Cardiac muscle cell (in vitro differentiated cells and primary cell): Measurements from ENCODE around the gene CITED2. TPM values are rescaled to one million over a fixed set of nuclear protein-coding genes. Genes with fewer than 3 reads are reported as not detected.

ENCODE experiments used
- DNase-seq, 2 donors: peaks; one replicate each; pipeline versions ENCODE4 v3.0.0 to v3.0.0-alpha.2; 2010 to 2017; ENCODE audit warnings: low read depth in 1 of 2, low spot score in 1 of 2
- H3K27ac ChIP-seq: fragments of 200-600 bp; sonication (generic); 2 replicates; pipeline ENCODE4 v1.5.1; 2016
- H3K27me3 ChIP-seq: fragments of 200-600 bp; sonication (generic); 2 replicates; pipeline ENCODE4 v1.6.0; 2016; ENCODE audit warnings: control low read depth
- H3K36me3 ChIP-seq: fragments of 200-600 bp; sonication (generic); 2 replicates; pipeline ENCODE4 v1.5.1; 2016; ENCODE audit warnings: control low read depth
- H3K4me1 ChIP-seq: fragments of 200-600 bp; sonication (generic); 2 replicates; pipeline ENCODE4 v1.8.1; 2017; ENCODE audit warnings: low read depth, mild to moderate bottlenecking, mixed run types
- H3K4me3 ChIP-seq: fragments of 200-600 bp; sonication (generic); 2 replicates; pipeline ENCODE4 v1.5.1; 2016; ENCODE audit warnings: mild to moderate bottlenecking
- H3K9me3 ChIP-seq: fragments of 200-600 bp; sonication (generic); 2 replicates; pipeline ENCODE4 v1.5.1; 2017; ENCODE audit warnings: low read depth, mild to moderate bottlenecking, control low read depth
- polyA plus RNA-seq: library from polyadenylated mRNA; unstranded; fragments of >200 nt; fragmentation: Nextera tagmentation; extraction: Ambion mirVana; gene quantifications from 2 replicates; pipeline ENCODE4 v1.2.1, GENCODE V29; 2016
- total RNA-seq: library from RNA; depleted of rRNA; stranded (reverse); fragments of >200 nt; gene quantifications from 2 replicates; pipeline ENCODE4 v1.2.3, GENCODE V29; 2016
- TF ChIP-seq, protein P1 (sequence below): IDR thresholded peaks from 2 replicates; pipeline ENCODE4 v1.5.1; 2012; ENCODE audit warnings: low read depth, mild to moderate bottlenecking, low read length

Gene CITED2
- total and polyA plus RNA-seq, 2 experiments from 2014 or later, result 34.9 to 513 TPM

DNA sequence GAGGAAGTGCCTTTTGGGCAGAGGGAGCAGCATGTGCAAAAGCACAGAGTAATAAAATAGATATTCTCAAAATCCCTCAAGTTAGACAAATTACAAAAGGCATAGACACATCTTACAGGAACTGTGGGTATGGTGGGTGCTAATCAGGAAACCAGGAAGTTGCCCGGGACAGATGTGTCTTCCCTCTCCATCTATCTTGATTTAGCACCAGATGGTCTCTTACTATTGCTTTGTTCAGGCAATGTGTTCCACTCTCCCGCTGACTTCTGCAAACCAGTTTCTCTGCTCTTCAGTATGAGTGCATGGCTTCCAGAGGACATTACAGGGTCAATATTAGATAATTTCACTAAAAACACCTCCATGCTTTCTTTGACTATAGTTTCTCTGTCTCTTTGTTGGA is 13.2 kb downstream of the CITED2 start:
- no peaks in the 10 kb centered on the region for H3K9me3 ChIP-seq
- H3K4me3 ChIP-seq, result no peak overlapping the region

DNA sequence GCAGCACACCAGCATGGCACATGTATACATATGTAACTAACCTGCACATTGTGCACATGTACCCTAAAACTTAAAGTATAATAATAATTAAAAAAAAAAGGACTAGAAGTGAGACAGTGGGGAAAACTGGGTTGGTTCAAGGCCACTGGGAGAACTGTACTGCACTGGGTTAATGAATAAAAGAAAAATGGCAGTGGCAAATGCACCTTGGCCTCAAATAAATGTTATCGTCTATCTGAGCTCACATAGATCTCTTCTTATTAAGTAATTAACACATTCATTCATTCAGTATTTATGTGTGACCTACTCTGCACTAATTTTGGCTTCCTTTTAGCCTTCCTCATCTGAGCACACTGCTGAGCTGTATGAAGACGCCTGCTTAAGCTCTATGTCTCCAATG is 17.5 kb downstream of the CITED2 start:
- TF ChIP-seq, protein P1, sequence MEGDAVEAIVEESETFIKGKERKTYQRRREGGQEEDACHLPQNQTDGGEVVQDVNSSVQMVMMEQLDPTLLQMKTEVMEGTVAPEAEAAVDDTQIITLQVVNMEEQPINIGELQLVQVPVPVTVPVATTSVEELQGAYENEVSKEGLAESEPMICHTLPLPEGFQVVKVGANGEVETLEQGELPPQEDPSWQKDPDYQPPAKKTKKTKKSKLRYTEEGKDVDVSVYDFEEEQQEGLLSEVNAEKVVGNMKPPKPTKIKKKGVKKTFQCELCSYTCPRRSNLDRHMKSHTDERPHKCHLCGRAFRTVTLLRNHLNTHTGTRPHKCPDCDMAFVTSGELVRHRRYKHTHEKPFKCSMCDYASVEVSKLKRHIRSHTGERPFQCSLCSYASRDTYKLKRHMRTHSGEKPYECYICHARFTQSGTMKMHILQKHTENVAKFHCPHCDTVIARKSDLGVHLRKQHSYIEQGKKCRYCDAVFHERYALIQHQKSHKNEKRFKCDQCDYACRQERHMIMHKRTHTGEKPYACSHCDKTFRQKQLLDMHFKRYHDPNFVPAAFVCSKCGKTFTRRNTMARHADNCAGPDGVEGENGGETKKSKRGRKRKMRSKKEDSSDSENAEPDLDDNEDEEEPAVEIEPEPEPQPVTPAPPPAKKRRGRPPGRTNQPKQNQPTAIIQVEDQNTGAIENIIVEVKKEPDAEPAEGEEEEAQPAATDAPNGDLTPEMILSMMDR, result no peak
- DNase-seq, result no peak
- Histone ChIP-seq H3K36me3 (no peaks in the 10 kb centered on the region), H3K27ac (no peak overlapping the region), H3K4me1 (no peaks in the 10 kb centered on the region), H3K4me3 (no peak overlapping the region), H3K9me3 (no peaks in the 10 kb centered on the region), H3K27me3 (no peaks in the 10 kb centered on the region)

More for the DNA sequence above, 13.2 kb downstream of the CITED2 start:
- no peak for DNase-seq
- Histone ChIP-seq H3K36me3 (no peaks in the 10 kb centered on the region), H3K4me1 (no peaks in the 10 kb centered on the region), H3K27ac (no peak overlapping the region), H3K27me3 (no peaks in the 10 kb centered on the region)
- TF ChIP-seq, protein P1, result no peak

DNA sequence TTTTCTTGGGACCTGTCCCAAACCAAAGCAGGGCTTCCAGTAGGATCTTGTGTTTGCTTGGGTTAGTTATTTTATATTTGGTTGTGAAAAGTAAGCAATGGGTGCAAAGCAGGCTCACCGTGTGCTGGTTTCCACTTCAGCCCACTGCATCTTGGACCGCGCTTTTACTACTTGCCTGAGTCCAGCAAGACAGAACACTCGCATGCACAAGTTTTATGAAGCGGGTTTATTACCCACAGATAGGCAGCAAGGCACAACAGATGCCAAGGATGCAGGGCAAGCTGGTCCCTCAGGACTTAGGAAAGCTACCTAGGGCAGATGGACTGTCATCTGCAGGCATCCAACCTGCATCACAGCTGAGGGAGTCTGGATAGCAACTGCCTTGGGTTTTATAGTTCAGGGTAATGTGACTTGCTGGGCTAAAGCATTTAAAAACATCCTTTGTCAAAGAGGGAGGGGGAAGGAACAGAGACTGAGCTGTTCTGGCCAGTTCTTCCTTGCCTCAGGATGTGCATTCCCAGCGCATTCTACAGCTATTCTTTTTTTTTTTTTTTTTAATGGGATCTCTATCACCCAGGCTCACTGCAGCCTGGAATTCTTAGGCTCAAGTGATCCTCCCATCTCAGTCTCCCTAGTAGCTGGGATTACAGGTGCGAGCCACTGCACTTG is 18.5 kb downstream of the CITED2 start:
- Histone ChIP-seq H3K36me3 (no peaks in the 10 kb centered on the region), H3K4me3 (no peak overlapping the region), H3K9me3 (no peaks in the 10 kb centered on the region), H3K27me3 (no peaks in the 10 kb centered on the region), H3K27ac (no peak overlapping the region), H3K4me1 (no peaks in the 10 kb centered on the region)
- no peak for DNase-seq
- TF ChIP-seq, protein P1, result no peak

DNA sequence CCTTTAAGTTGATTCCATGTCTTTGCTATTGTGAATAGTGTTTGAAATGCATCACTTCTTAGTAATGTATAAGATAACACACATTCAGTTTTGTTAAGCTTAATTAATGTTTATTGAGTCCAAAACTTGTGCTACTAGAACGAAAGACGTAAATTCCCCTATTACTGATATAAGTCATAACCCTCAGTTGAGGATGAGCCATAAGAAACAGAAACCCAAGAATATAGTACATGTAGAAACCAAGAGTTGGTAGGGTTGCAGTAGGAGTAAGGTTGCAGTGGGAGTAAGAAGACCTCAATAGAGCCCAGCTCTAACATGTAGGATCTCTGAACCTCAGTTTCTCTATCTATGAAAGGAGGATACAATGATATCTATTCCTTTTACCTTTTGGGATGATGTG is 19.3 kb downstream of the CITED2 start:
- DNase-seq, result no peak
- Histone ChIP-seq H3K4me3 (no peak overlapping the region), H3K4me1 (no peaks in the 10 kb centered on the region), H3K27me3 (no peaks in the 10 kb centered on the region), H3K9me3 (no peaks in the 10 kb centered on the region), H3K36me3 (no peaks in the 10 kb centered on the region), H3K27ac (no peak overlapping the region)
- TF ChIP-seq, protein P1, result no peak

DNA sequence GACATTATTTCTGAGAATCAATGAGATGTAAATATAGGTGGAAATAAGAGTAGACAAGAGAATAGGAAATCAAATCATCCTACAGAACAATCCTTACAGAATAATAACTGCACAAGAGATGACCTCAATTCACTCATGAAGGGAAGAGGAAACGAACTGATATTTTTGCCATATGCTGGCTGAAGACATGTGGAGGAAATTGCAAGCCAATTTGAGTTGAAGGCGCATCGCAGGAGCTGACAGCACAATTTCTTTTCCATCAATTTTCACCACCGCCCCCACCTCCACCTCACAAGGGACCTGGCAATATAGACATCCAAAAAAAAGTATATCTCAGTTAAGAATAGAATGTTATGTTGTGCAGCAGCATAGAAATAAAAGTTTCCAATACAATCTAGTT is 20.3 kb downstream of the CITED2 start:
- no peaks in the 10 kb centered on the region for H3K9me3 ChIP-seq
- H3K4me1 ChIP-seq, result no peaks in the 10 kb centered on the region
- no peak overlapping the region for H3K4me3 ChIP-seq
- H3K27ac ChIP-seq, result no peak overlapping the region
- H3K27me3 ChIP-seq, result no peaks in the 10 kb centered on the region
- H3K36me3 ChIP-seq, result no peaks in the 10 kb centered on the region
- TF ChIP-seq, protein P1, result no peak
- DNase-seq, result no peak
